ENCODE results near the gene SAMD15. TPM values are rescaled to one million over a fixed set of nuclear protein-coding genes. Genes with fewer than 3 reads are reported as not detected.
"Not testable (repeated sequence)": the region's sequence is repeated elsewhere in the genome, so short reads cannot be mapped to it uniquely, and the experiment has no call there.

SAMD15 gene
- under 1 TPM; 0.22 to 0.29 TPM for total RNA-seq

GRCh38 chr14:77376771-77377501 is at the start of gene SAMD15, which contains the start of gene TMED8:
TSS of gene SAMD15 (plus strand) at chr14:77377379. CDS start at chr14:77377419, 40 bp downstream.
TSS of gene TMED8 (minus strand) at chr14:77377094. CDS start at chr14:77377053, 41 bp downstream.
- Mint-ChIP-seq H3K4me3 (no peak within 1 kb of the TSS), H3K4me1 (peaks cover 27% of the 10 kb centered on the region), H3K27me3 (no peaks in the 10 kb centered on the region), H3K36me3 (ENCODE audit: low read depth) (peaks cover 20% of the 10 kb centered on the region), H3K9me3 (no peaks in the 10 kb centered on the region), H3K27ac (no peak within 1 kb of the TSS)
- peak; percentile 85 for ATAC-seq (replicated peaks)

GRCh38 chr14:77329872-77330271 is 47.3 kb upstream of the SAMD15 start:
- Mint-ChIP-seq H3K27me3 (no peaks in the 10 kb centered on the region), H3K4me1 (no peaks in the 10 kb centered on the region), H3K36me3 (ENCODE audit: low read depth) (no peaks in the 10 kb centered on the region), H3K27ac (no peak overlapping the region), H3K9me3 (no peaks in the 10 kb centered on the region), H3K4me3 (no peak overlapping the region)
- ATAC-seq (replicated peaks) = no peak

GRCh38 chr14:77335576-77335975 is 41.6 kb upstream of the SAMD15 start:
- peaks cover 31% of the 10 kb centered on the region for H3K36me3 Mint-ChIP-seq (ENCODE audit: low read depth)
- H3K4me1 Mint-ChIP-seq = peaks cover 5% of the 10 kb centered on the region
- H3K9me3 Mint-ChIP-seq = no peaks in the 10 kb centered on the region
- H3K27me3 Mint-ChIP-seq = no peaks in the 10 kb centered on the region
- no peak for ATAC-seq (replicated peaks)
- H3K4me3 Mint-ChIP-seq = no peak overlapping the region
- H3K27ac Mint-ChIP-seq = no peak overlapping the region

- not testable (repeated sequence) for H3K9me3 Mint-ChIP-seq; H3K4me3 Mint-ChIP-seq; H3K27ac Mint-ChIP-seq; H3K27me3 Mint-ChIP-seq; ATAC-seq (replicated peaks); H3K4me1 Mint-ChIP-seq
- peaks cover 47% of the 10 kb centered on the region for H3K36me3 Mint-ChIP-seq (ENCODE audit: low read depth)
Observed at GRCh38 chr14:77337255-77337654, 39.9 kb upstream of the SAMD15 start.

GRCh38 chr14:77337880-77338279 is 39.3 kb upstream of the SAMD15 start:
- Mint-ChIP-seq H3K27me3 (no peaks in the 10 kb centered on the region), H3K4me3 (no peak overlapping the region), H3K9me3 (no peaks in the 10 kb centered on the region), H3K27ac (peak overlapping the region; percentile 71), H3K4me1 (peaks cover 5% of the 10 kb centered on the region), H3K36me3 (ENCODE audit: low read depth) (peaks cover 54% of the 10 kb centered on the region)
- no peak for ATAC-seq (replicated peaks)

- Mint-ChIP-seq H3K27me3 (no peaks in the 10 kb centered on the region), H3K36me3 (ENCODE audit: low read depth) (peaks cover 58% of the 10 kb centered on the region), H3K9me3 (no peaks in the 10 kb centered on the region), H3K4me3 (no peak overlapping the region), H3K4me1 (peaks cover 5% of the 10 kb centered on the region), H3K27ac (peak overlapping the region; percentile 71)
- no peak for ATAC-seq (replicated peaks)
Observed at GRCh38 chr14:77338302-77338701, 38.9 kb upstream of the SAMD15 start.

- no peak for ATAC-seq (replicated peaks)
- peaks cover 5% of the 10 kb centered on the region for H3K4me1 Mint-ChIP-seq
- no peak overlapping the region for H3K4me3 Mint-ChIP-seq
- peak overlapping the region; percentile 71 for H3K27ac Mint-ChIP-seq
- no peaks in the 10 kb centered on the region for H3K9me3 Mint-ChIP-seq
- H3K36me3 Mint-ChIP-seq (ENCODE audit: low read depth) = peaks cover 69% of the 10 kb centered on the region
- no peaks in the 10 kb centered on the region for H3K27me3 Mint-ChIP-seq
Observed at GRCh38 chr14:77339407-77339806, 37.8 kb upstream of the SAMD15 start.

- Mint-ChIP-seq H3K4me3 (no peak overlapping the region), H3K9me3 (no peaks in the 10 kb centered on the region), H3K36me3 (ENCODE audit: low read depth) (peaks cover 70% of the 10 kb centered on the region), H3K27me3 (no peaks in the 10 kb centered on the region), H3K4me1 (peaks cover 5% of the 10 kb centered on the region), H3K27ac (no peak overlapping the region)
- ATAC-seq (replicated peaks) = no peak
Observed at GRCh38 chr14:77340389-77340788, 36.8 kb upstream of the SAMD15 start.

GRCh38 chr14:77342726-77343397 is 34.3 kb upstream of the SAMD15 start:
- no peaks in the 10 kb centered on the region for H3K27me3 Mint-ChIP-seq
- H3K4me1 Mint-ChIP-seq = peaks cover 5% of the 10 kb centered on the region
- H3K27ac Mint-ChIP-seq = no peak overlapping the region

GRCh38 chr14:77343662-77344061 is 33.5 kb upstream of the SAMD15 start:
- Mint-ChIP-seq H3K4me3 (no peak overlapping the region), H3K4me1 (peaks cover 5% of the 10 kb centered on the region), H3K36me3 (ENCODE audit: low read depth) (peaks cover 81% of the 10 kb centered on the region), H3K27me3 (no peaks in the 10 kb centered on the region), H3K9me3 (no peaks in the 10 kb centered on the region), H3K27ac (peak overlapping the region; percentile 61)
- no peak for ATAC-seq (replicated peaks)

More at GRCh38 chr14:77342726-77343397, 34.3 kb upstream of the SAMD15 start:
- Mint-ChIP-seq H3K36me3 (ENCODE audit: low read depth) (peaks cover 86% of the 10 kb centered on the region), H3K4me3 (no peak overlapping the region), H3K9me3 (no peaks in the 10 kb centered on the region)
- ATAC-seq (replicated peaks) = no peak

GRCh38 chr14:77344377-77344996 is 32.7 kb upstream of the SAMD15 start:
- Mint-ChIP-seq H3K4me3 (no peak overlapping the region), H3K9me3 (no peaks in the 10 kb centered on the region), H3K36me3 (ENCODE audit: low read depth) (peaks cover 81% of the 10 kb centered on the region), H3K27ac (no peak overlapping the region), H3K4me1 (no peaks in the 10 kb centered on the region), H3K27me3 (no peaks in the 10 kb centered on the region)
- ATAC-seq (replicated peaks) = no peak

GRCh38 chr14:77346495-77346894 is 30.7 kb upstream of the SAMD15 start:
- ATAC-seq (replicated peaks) = no peak
- Mint-ChIP-seq H3K9me3 (no peaks in the 10 kb centered on the region), H3K36me3 (ENCODE audit: low read depth) (peaks cover 81% of the 10 kb centered on the region), H3K4me3 (no peak overlapping the region), H3K27me3 (no peaks in the 10 kb centered on the region), H3K27ac (no peak overlapping the region), H3K4me1 (no peaks in the 10 kb centered on the region)

GRCh38 chr14:77347751-77348150 is 29.4 kb upstream of the SAMD15 start:
- no peak for ATAC-seq (replicated peaks)
- Mint-ChIP-seq H3K4me3 (no peak overlapping the region), H3K27ac (no peak overlapping the region), H3K4me1 (no peaks in the 10 kb centered on the region), H3K9me3 (no peaks in the 10 kb centered on the region), H3K36me3 (ENCODE audit: low read depth) (peaks cover 71% of the 10 kb centered on the region), H3K27me3 (no peaks in the 10 kb centered on the region)

- Mint-ChIP-seq H3K27me3 (no peaks in the 10 kb centered on the region), H3K27ac (peak overlapping the region; percentile 41), H3K9me3 (no peaks in the 10 kb centered on the region), H3K36me3 (ENCODE audit: low read depth) (peaks cover 31% of the 10 kb centered on the region), H3K4me1 (peaks cover 5% of the 10 kb centered on the region), H3K4me3 (no peak overlapping the region)
- no peak for ATAC-seq (replicated peaks)
Observed at GRCh38 chr14:77353469-77354141, 23.6 kb upstream of the SAMD15 start.

Measured in activated T-helper 17 cell treated with anti-CD3 and anti-CD28 coated beads, Interleukin-2, amount 50 U/mL, for 72 hours (primary cell).